Measurements from ENCODE around the gene STK32B.

Gene STK32B

GRCh38 chr4:5456296-5456845, 405.1 kb downstream of the STK32B start:
- DNase-seq, result no peak

GRCh38 chr4:5458676-5459075, 407.4 kb downstream of the STK32B start:
- DNase-seq, result no peak

- DNase-seq, result no peak
These were observed 408.0 kb downstream of the STK32B start for GRCh38 chr4:5459236-5459635.

DNA sequence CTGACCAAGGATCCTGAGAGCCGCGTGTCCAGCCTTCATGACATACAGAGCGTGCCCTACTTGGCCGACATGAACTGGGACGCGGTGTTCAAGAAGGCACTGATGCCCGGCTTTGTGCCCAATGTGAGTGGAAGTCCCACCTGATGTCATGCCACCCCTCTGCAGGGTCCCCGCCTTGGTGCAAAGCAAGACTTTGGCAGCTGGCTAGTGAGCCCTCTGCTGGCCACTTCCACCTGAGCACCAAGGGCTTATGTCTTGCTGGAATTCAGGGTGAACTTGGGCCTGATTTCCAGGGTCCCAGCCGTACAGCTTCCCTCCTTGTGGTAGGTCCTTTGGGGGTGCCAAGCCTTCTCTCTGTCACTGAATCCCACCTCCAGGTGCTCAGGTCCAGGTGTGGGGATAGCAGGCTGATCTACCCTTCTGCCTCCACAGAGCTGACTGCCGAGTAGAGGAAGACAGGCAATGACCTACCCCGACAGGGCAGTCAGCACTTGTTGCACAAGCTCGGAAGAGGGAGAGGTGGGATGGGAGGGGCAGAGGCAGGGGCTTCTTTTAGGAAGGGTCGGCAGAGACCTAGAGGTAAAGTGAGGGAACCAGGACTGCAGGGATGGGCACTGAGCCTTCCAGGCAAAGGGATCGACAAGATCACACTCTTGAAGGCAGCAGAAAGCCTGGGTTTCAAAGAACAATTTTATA, 409.0 kb downstream of the STK32B start:
- no peak for DNase-seq

DNA sequence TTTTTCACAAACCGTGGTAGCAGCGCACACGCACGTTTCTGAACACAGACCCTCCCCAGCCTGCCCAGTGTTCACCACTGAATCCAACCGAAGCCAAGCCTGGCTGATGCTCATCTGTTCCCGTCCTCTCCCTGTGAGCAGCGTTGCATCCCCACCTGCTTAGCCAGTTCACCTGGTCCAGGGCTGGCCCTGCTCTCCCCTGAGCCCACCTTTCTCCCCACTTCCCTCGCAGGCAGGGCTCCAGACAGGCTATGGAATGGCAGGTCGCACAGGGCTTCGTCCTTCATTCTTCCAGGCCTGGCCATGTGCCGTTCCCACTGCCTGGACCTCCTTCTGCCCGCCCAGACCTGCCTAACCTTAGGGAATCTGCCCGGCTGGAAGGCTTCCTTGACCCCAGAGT, 410.2 kb downstream of the STK32B start:
- no peak for DNase-seq

GRCh38 chr4:5462254-5462835, 411.1 kb downstream of the STK32B start:
- DNase-seq, result no peak

- no peak for DNase-seq
These were observed 411.6 kb downstream of the STK32B start for GRCh38 chr4:5462896-5463295.

DNA sequence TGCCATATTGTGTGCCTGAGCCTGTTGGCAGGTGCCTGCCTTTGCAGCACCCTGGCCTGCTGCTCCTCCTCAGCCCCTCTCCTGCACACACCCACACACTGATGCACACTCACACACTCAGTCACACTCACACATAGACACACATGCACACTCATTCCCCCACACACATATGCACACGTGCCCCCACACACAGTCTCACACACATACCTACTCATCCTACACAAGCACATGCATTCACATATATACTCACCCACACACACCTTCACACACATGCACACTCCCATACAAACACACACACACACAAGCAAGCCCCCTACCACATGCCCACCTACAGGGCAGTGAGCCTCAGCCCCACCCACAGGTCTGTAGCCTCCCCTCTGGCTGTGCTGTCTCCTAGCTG, 412.1 kb downstream of the STK32B start:
- DNase-seq, result no peak

GRCh38 chr4:5463936-5464650, 412.8 kb downstream of the STK32B start:
- DNase-seq, result no peak

- no peak for DNase-seq
These were observed 414.2 kb downstream of the STK32B start for GRCh38 chr4:5465529-5465928.

DNA sequence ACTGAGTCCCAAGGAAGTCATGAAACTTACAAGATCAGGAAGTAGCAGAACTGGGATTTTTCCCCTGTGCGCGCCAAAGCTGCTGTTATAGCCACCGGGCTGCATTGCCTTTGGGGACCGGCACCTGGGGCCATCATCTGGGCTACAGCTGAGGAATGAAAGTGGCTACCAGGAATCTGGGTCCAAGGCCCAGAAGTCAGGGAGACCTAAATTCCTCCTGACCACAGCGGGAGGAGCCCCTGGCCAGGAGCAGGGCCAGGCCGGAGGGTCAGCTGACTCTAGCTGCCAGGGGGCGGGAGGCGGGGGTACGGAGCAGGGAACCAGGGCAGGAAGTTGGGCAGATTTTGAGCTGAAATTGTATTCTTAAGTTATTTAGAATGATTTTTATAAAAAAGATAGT, 414.7 kb downstream of the STK32B start:
- no peak for DNase-seq

DNA sequence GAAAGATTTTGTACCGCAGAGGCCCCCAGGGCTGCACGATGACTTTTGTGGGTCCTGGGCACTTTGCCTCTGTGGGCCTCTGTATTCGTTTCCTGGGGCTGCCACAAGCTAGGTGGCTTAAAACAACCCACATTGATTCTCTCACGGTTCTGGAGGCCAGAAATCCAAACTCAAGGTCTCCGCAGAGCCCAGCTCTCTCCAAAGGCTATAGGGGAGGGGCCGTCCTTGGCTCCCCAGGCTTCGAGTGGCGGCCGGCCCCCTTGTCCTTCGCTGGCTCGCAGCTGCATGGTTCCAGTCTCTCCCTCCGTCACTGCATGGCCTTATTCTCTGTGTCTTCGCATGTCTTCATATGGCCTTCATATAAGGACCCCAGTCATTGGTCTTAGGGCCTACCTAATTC, 415.8 kb downstream of the STK32B start:
- no peak for DNase-seq

GRCh38 chr4:5469151-5469775, 418.0 kb downstream of the STK32B start:
- no peak for DNase-seq

DNA sequence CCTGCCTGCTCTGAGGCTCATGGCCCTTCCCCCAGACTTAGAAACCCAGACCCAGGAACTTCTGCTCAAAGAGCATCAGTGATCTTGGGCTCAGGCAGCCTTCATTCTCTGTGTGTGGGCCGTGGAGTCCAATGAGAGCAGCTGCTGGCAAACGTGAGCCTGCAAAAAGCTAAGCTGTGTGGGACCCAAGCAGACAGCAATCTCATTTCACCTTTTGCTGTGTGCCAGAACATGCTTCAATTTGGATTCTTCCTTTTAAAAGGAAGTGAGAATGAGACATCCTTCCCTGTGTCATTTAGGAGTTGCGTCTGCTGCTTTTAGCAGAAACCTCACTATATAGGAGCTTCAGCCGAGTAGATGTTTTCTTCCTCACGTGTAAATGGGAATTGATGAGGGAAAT, 418.6 kb downstream of the STK32B start:
- DNase-seq, result no peak

DNA sequence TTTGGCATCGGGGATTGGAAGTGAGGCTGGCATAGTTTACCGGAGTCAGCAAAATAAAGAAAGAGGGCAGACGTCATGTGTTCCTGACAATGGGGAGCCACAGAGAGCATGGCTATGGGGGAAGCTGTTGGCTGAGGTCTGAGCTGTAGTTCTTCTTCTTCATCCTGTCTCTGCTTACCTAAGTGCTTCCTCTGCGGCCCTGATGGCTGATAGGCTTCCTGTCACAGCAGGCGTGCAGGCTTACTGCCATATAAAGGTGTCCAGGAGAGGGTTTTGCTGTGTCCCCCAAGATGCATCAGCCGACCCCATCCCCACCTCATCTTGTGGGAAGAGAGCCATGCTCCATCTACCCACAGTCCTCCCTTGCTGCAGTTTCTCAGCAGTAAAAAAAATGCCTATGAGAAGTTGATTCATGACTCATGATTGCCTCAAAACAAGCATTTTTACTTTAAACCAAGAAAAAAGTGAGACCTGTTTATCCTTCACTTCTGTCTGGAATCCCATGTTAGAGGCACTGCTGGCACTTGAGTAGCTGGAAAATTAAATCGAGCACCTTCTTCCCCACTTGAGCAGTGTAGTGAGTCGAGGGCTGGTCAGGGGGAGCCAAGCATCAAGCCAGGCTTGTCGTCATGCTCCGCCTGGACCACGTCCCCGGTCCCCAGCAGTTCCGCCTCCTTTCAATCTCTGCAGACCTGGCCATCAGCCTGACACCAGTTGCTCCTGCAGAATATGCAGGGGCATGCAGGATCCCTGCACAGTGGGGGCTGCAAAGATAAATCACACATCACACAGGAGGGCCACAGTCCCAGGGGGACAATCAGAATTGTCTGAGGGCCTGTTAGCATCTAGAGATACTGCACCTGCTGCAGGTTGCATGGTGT, 419.3 kb downstream of the STK32B start:
- DNase-seq, result no peak

- no peak for DNase-seq
These were observed 419.9 kb downstream of the STK32B start for GRCh38 chr4:5471206-5471605.

DNA sequence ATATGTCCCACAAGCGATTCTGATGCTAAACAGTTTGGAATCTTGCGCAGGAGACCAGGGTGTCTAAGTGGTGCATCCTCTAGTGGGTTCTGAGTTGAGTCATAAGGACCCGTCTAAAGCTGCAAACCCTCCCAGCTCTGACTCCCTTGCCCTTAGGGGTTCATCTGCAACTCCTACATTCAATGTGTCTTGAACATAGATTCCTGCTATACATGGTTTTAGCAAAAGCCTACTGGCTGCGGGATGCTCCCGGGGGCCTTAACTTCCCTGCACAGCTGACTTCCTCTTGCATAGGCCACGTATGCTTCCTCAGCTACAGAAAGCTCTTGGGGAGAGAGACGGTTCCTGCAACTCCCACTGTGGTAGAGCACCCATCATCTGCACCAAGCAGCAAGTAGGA, 420.4 kb downstream of the STK32B start:
- DNase-seq, result no peak

GRCh38 chr4:5472160-5472591, 420.9 kb downstream of the STK32B start:
- no peak for DNase-seq

- no peak for DNase-seq
These were observed 421.8 kb downstream of the STK32B start for GRCh38 chr4:5473125-5473524.

DNA sequence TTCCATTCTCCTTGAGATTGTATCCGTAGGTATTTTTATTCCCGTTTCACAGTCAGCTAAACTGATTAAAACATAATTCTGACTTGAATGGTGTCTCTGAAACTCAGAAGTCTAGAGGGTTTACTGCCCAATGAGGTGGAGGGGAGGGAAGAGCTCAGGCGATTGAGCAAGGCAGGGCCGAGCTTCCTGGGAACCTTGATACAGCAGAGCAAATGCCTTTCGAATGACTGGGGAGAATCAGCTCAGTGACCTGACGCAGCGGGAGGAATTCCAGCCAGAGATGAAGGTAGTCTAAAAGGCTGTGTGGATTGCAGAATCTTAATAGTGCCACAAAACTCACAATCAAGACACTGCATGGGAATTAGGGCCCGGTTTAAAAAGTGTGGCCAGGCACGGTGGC, 423.5 kb downstream of the STK32B start:
- DNase-seq, result no peak

GRCh38 chr4:5477613-5478012, 426.3 kb downstream of the STK32B start:
- no peak for DNase-seq

DNA sequence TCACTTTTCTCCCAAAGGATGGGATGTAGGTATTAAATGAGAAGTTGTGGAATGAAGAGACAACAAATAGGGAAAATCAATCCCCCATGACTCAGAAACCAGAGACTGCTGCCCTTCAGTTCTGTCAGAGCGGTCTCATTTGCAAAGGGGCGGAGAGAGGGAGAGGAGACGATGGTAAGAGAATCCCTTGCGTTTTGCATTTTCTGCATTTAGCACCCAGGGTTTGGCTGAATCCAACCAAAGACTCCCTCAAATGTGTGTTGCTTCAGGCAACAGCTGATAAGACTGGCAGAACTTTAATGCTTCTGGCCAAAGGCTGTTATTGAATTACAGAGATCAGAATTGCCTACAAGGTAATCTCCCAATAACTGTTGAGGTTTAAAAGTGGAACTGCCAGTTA, 426.9 kb downstream of the STK32B start:
- no peak for DNase-seq

DNA sequence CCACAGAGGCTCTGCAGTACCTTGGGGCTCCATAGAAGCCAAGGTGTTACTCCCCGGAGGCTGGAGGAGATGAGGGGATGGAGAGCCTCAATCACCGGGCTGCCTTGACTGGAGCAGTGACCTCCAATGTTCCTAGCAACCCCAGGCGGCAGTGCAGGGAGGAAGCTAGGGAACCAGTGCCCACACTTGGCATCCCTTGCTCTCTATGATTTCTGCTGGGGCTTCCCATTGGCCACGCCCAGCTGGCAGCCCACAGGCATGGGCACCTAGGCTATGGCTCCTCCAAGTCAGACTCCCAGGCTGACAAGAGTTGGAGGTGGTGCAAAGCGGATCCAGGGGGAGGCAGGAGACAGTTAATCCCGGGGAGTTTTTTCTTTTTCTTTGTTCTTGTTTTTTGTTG, 427.4 kb downstream of the STK32B start:
- no peak for DNase-seq

All from stimulated activated naive CD4-positive, alpha-beta T cell treated with Interleukin-2 at 50 U/mL for 16 hours (primary cell).